ENCODE measurements around the gene EIF5AL1.
"Not testable (repeated sequence)": the region's sequence is repeated elsewhere in the genome, so short reads cannot be mapped to it uniquely, and the experiment has no call there.

EIF5AL1 gene

GRCh38 chr10:79509934-79510508 lies 2.3 kb upstream of the EIF5AL1 start:
- not testable (repeated sequence) for DNase-seq (ENCODE audit: low spot score)

GRCh38 chr10:79516532-79517205 lies 4.3 kb downstream of the EIF5AL1 start:
- DNase-seq (ENCODE audit: low spot score): not testable (repeated sequence)

GRCh38 chr10:79517567-79517966 lies 5.2 kb downstream of the EIF5AL1 start:
- not testable (repeated sequence) for DNase-seq (ENCODE audit: low spot score)

GRCh38 chr10:79521751-79522150 lies 9.4 kb downstream of the EIF5AL1 start:
- not testable (repeated sequence) for DNase-seq (ENCODE audit: low spot score)

- DNase-seq (ENCODE audit: low spot score): not testable (repeated sequence)
Measured at GRCh38 chr10:79522464-79522863, 10.1 kb downstream of the EIF5AL1 start.

GRCh38 chr10:79523157-79523853 lies 11.0 kb downstream of the EIF5AL1 start:
- not testable (repeated sequence) for DNase-seq (ENCODE audit: low spot score)

- not testable (repeated sequence) for DNase-seq (ENCODE audit: low spot score)
Measured at GRCh38 chr10:79525049-79525710, 12.8 kb downstream of the EIF5AL1 start.

GRCh38 chr10:79528261-79528660 lies 15.9 kb downstream of the EIF5AL1 start:
- DNase-seq (ENCODE audit: low spot score): not testable (repeated sequence)

- DNase-seq (ENCODE audit: low spot score): not testable (repeated sequence)
Measured at GRCh38 chr10:79533142-79533902, 21.0 kb downstream of the EIF5AL1 start.

- not testable (repeated sequence) for DNase-seq (ENCODE audit: low spot score)
Measured at GRCh38 chr10:79533903-79534175, 21.5 kb downstream of the EIF5AL1 start.

- DNase-seq (ENCODE audit: low spot score): not testable (repeated sequence)
Measured at GRCh38 chr10:79538311-79538710, 26.0 kb downstream of the EIF5AL1 start.

GRCh38 chr10:79540930-79541329 lies 28.6 kb downstream of the EIF5AL1 start:
- not testable (repeated sequence) for DNase-seq (ENCODE audit: low spot score)

GRCh38 chr10:79542626-79543025 lies 30.3 kb downstream of the EIF5AL1 start:
- no peak for DNase-seq (ENCODE audit: low spot score)

- not testable (repeated sequence) for DNase-seq (ENCODE audit: low spot score)
Measured at GRCh38 chr10:79544408-79544807, 32.1 kb downstream of the EIF5AL1 start.

GRCh38 chr10:79544926-79545659 lies 32.8 kb downstream of the EIF5AL1 start:
- DNase-seq (ENCODE audit: low spot score): peak; percentile 70

- not testable (repeated sequence) for DNase-seq (ENCODE audit: low spot score)
Measured at GRCh38 chr10:79547128-79547527, 34.8 kb downstream of the EIF5AL1 start.

GRCh38 chr10:79547973-79548372 lies 35.6 kb downstream of the EIF5AL1 start:
- no peak for DNase-seq (ENCODE audit: low spot score)

GRCh38 chr10:79552143-79552542 lies 39.8 kb downstream of the EIF5AL1 start:
- no peak for DNase-seq (ENCODE audit: low spot score)

- DNase-seq (ENCODE audit: low spot score): no peak
Measured at GRCh38 chr10:79555354-79556309, 43.3 kb downstream of the EIF5AL1 start.

GRCh38 chr10:79556961-79557360 lies 44.6 kb downstream of the EIF5AL1 start:
- DNase-seq (ENCODE audit: low spot score): peak; percentile 65
